Smooth muscle cell (in vitro differentiated cells): ENCODE data around the gene CEP41. TPM values are rescaled to one million over a fixed set of nuclear protein-coding genes. Genes with fewer than 3 reads are reported as not detected.

ENCODE experiments used
- DNase-seq: peaks from one replicate; lab custom pipeline; 2025; ENCODE audit not compliant: unreplicated experiment; lab: John Stamatoyannopoulos, UW
- H2AFZ ChIP-seq: fragments of 200-600 bp; sonication (generic); 2 replicates; pipeline ENCODE4 v1.6.0; 2016; ENCODE audit warnings: antibody characterized with exemption, low read depth, mild to moderate bottlenecking
- H3F3A ChIP-seq: fragments of 200-600 bp; sonication (generic); 2 replicates; pipeline ENCODE4 v1.6.0; 2017; ENCODE audit warnings: antibody characterized with exemption, low read depth
- H3K27ac ChIP-seq: fragments of 200-600 bp; sonication (generic); 2 replicates; pipeline ENCODE4 v1.5.1; 2016; ENCODE audit warnings: low read depth, mild to moderate bottlenecking
- H3K27me3 ChIP-seq: fragments of 200-600 bp; sonication (generic); 2 replicates; pipeline ENCODE4 v1.6.1; 2016; ENCODE audit warnings: low read depth, mild to moderate bottlenecking
- H3K36me3 ChIP-seq: fragments of 200-600 bp; sonication (generic); 2 replicates; pipeline ENCODE4 v1.5.1; 2016; ENCODE audit warnings: low read depth
- H3K4me1 ChIP-seq: fragments of 200-600 bp; sonication (generic); 2 replicates; pipeline ENCODE4 v1.5.1; 2016; ENCODE audit warnings: low read depth
- H3K4me2 ChIP-seq: fragments of 200-600 bp; sonication (generic); 2 replicates; pipeline ENCODE4 v1.6.0; 2016; ENCODE audit warnings: mild to moderate bottlenecking
- H3K4me3 ChIP-seq: fragments of 200-600 bp; sonication (generic); 2 replicates; pipeline ENCODE4 v1.5.1; 2016; ENCODE audit warnings: mild to moderate bottlenecking
- H3K79me2 ChIP-seq: fragments of 200-600 bp; sonication (generic); 2 replicates; pipeline ENCODE4 v1.6.0; 2016; ENCODE audit warnings: low read depth, mild to moderate bottlenecking
- H3K9ac ChIP-seq: fragments of 200-600 bp; sonication (generic); 2 replicates; pipeline ENCODE4 v1.6.0; 2016; ENCODE audit warnings: low read depth
- H3K9me3 ChIP-seq: fragments of 200-600 bp; sonication (generic); replicated peaks from 2 replicates; pipeline ENCODE4 v1.5.1; 2016; ENCODE audit warnings: low read depth
- H4K20me1 ChIP-seq: fragments of 200-600 bp; sonication (generic); 2 replicates; pipeline ENCODE4 v1.6.0; 2016; ENCODE audit warnings: low read depth
- WGBS: methylation state at CpG from one replicate; pipeline ENCODE4 v1.1.7; 2016; ENCODE audit warnings: low lambda C conversion rate; 5-methylcytosine and 5-hydroxymethylcytosine counted together
- polyA plus RNA-seq: library from polyadenylated mRNA; unstranded; fragments of >200 nt; fragmentation: Nextera tagmentation; extraction: Ambion mirVana; gene quantifications from 2 replicates; pipeline ENCODE4 v1.2.1, GENCODE V29; 2016
- total RNA-seq: library from RNA; depleted of rRNA; stranded (reverse); fragments of >200 nt; gene quantifications from 2 replicates; pipeline ENCODE4 v1.2.3, GENCODE V29; 2014
- TF ChIP-seq, protein P1 (sequence below): fragments of 200-600 bp; sonication (generic); IDR thresholded peaks from 2 replicates; pipeline ENCODE4 v1.5.1; 2017; ENCODE audit warnings: borderline replicate concordance, mild to moderate bottlenecking, antibody characterized with exemption; ENCODE audit not compliant: insufficient read depth, poor library complexity, severe bottlenecking

Gene CEP41
- total and polyA plus RNA-seq, 2 experiments from 2014 or later: 18.3 to 35.1 TPM

- Histone ChIP-seq H3K4me3 (no peak overlapping the region), H4K20me1 (peaks cover 12% of the 10 kb centered on the region), H3K9ac (no peak overlapping the region), H3K36me3 (no peaks in the 10 kb centered on the region), H3K27me3 (no peaks in the 10 kb centered on the region), H3K4me2 (peak overlapping the region; percentile 82), H3K4me1 (peaks cover 16% of the 10 kb centered on the region), H3K27ac (peak overlapping the region; percentile 92), H2AFZ (no peak overlapping the region), H3F3A (peaks cover 17% of the 10 kb centered on the region), H3K79me2 (peaks cover 15% of the 10 kb centered on the region), H3K9me3 (no peaks in the 10 kb centered on the region)
- 17% methylated on average over 7 of the region's 7 CpGs for whole genome bisulfite sequencing
- TF ChIP-seq, protein P1, sequence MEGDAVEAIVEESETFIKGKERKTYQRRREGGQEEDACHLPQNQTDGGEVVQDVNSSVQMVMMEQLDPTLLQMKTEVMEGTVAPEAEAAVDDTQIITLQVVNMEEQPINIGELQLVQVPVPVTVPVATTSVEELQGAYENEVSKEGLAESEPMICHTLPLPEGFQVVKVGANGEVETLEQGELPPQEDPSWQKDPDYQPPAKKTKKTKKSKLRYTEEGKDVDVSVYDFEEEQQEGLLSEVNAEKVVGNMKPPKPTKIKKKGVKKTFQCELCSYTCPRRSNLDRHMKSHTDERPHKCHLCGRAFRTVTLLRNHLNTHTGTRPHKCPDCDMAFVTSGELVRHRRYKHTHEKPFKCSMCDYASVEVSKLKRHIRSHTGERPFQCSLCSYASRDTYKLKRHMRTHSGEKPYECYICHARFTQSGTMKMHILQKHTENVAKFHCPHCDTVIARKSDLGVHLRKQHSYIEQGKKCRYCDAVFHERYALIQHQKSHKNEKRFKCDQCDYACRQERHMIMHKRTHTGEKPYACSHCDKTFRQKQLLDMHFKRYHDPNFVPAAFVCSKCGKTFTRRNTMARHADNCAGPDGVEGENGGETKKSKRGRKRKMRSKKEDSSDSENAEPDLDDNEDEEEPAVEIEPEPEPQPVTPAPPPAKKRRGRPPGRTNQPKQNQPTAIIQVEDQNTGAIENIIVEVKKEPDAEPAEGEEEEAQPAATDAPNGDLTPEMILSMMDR: no peak
- DNase-seq: no peak
Observed at GRCh38 chr7:130488392-130489139, 47.8 kb upstream of the CEP41 start.

DNA sequence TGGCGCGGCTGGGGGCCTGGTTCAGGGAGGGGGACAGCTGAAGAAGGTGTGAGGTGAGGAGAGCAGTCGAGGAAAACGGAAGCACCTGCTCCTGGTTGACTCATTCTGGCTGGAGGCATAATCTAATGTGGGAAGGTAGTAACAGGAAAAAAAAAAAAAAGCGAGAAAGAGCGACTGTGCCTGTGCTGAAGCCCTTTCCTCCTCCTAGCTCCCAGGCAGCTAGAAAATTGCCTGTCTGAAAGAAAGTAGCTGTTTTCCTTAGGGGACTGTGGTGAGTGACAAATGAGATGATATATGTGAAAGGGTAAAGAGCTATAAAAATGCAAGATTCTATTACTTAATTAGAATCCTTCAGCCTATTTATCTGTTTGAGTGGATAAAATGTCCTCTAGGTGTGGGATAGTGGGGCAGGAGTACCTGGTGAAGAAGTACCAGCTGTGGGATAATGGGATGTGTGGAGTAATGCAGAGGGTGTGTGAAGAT is 46.2 kb upstream of the CEP41 start:
- Histone ChIP-seq H3K27ac (no peak overlapping the region), H3K9me3 (no peaks in the 10 kb centered on the region), H3K4me1 (peaks cover 16% of the 10 kb centered on the region), H3K4me3 (peak overlapping the region; percentile 40), H4K20me1 (no peaks in the 10 kb centered on the region), H3K27me3 (no peaks in the 10 kb centered on the region), H3K9ac (no peak overlapping the region), H3F3A (peaks cover 21% of the 10 kb centered on the region), H3K4me2 (peak overlapping the region; percentile 77), H3K79me2 (no peaks in the 10 kb centered on the region), H3K36me3 (no peaks in the 10 kb centered on the region), H2AFZ (no peak overlapping the region)
- DNase-seq: no peak
- TF ChIP-seq, protein P1: no peak
- 48% methylated on average over 6 of the region's 6 CpGs for WGBS

- H3K9ac ChIP-seq: no peak overlapping the region
- peak overlapping the region; percentile 67 for H2AFZ ChIP-seq
- H3F3A ChIP-seq: peaks cover 21% of the 10 kb centered on the region
- H3K4me1 ChIP-seq: peaks cover 16% of the 10 kb centered on the region
- peak overlapping the region; percentile 77 for H3K4me2 ChIP-seq
- no peak for DNase-seq
- H3K27me3 ChIP-seq: no peaks in the 10 kb centered on the region
- no peaks in the 10 kb centered on the region for H3K9me3 ChIP-seq
- no peaks in the 10 kb centered on the region for H3K79me2 ChIP-seq
- no peak overlapping the region for H3K27ac ChIP-seq
- H3K4me3 ChIP-seq: peak overlapping the region; percentile 40
- H4K20me1 ChIP-seq: no peaks in the 10 kb centered on the region
- no peaks in the 10 kb centered on the region for H3K36me3 ChIP-seq
- TF ChIP-seq, protein P1: peak; percentile 39
- WGBS: 43% methylated on average over 67 of the region's 67 CpGs
Observed at GRCh38 chr7:130486114-130486953, 45.5 kb upstream of the CEP41 start.
